Mesenchymal stem cell (in vitro differentiated cells and primary cell): Measurements from ENCODE around the gene ZNF669.

ENCODE experiments used
- DNase-seq: peaks from one replicate; pipeline ENCODE4 v3.0.0-alpha.2; 2013
- H2AFZ ChIP-seq: one replicate; pipeline ENCODE4 v1.6.1; 2013; ENCODE audit warnings: low read depth, mild to moderate bottlenecking, control low read depth, inconsistent platforms, low read length, moderate library complexity
- H2AK5ac ChIP-seq: 2 replicates; pipeline ENCODE4 v1.6.1; 2013; ENCODE audit warnings: low read length, moderate library complexity, mild to moderate bottlenecking, inconsistent platforms; ENCODE audit not compliant: severe bottlenecking
- H2BK120ac ChIP-seq: one replicate; pipeline ENCODE4 v1.6.1; 2013; ENCODE audit warnings: low read depth, mild to moderate bottlenecking, inconsistent platforms, low read length, moderate library complexity
- H2BK12ac ChIP-seq, 2 experiments: one replicate each; pipeline ENCODE4 v1.6.1; 2013; ENCODE audit warnings: inconsistent platforms in 2 of 2, low read length in 2 of 2, mild to moderate bottlenecking in 2 of 2, moderate library complexity in 2 of 2, control low read depth in 1 of 2
- H2BK15ac ChIP-seq: one replicate; pipeline ENCODE4 v1.6.1; 2013; ENCODE audit warnings: mild to moderate bottlenecking, low read depth, inconsistent platforms; ENCODE audit not compliant: poor library complexity, severe bottlenecking
- H2BK5ac ChIP-seq: 2 replicates; pipeline ENCODE4 v1.6.1; 2013; ENCODE audit warnings: low read depth, mild to moderate bottlenecking, low read length, control low read depth, inconsistent platforms; ENCODE audit not compliant: poor library complexity, severe bottlenecking
- H3K14ac ChIP-seq, 2 experiments: one replicate each; pipeline ENCODE4 v1.6.1; 2013; ENCODE audit warnings: inconsistent platforms in 2 of 2, low read length in 2 of 2, control low read depth in 1 of 2, mild to moderate bottlenecking in 1 of 2, moderate library complexity in 1 of 2
- H3K18ac ChIP-seq, 2 experiments: one replicate each; pipeline ENCODE4 v1.6.1; 2013; ENCODE audit warnings: inconsistent platforms in 2 of 2, low read length in 2 of 2, control low read depth in 1 of 2, low read depth in 1 of 2, mild to moderate bottlenecking in 1 of 2
- H3K23ac ChIP-seq, 2 experiments: one replicate each; pipeline ENCODE4 v1.6.1; 2013; ENCODE audit warnings: inconsistent platforms in 2 of 2, low read length in 2 of 2, mild to moderate bottlenecking in 2 of 2, moderate library complexity in 2 of 2, control low read depth in 1 of 2
- H3K27ac ChIP-seq: 2 replicates; pipeline ENCODE4 v1.5.1; 2013; ENCODE audit warnings: mild to moderate bottlenecking, moderate library complexity, low read length, control low read depth, inconsistent platforms; ENCODE audit not compliant: poor library complexity, severe bottlenecking
- H3K27me3 ChIP-seq, 2 experiments: 2 replicates each; pipeline versions ENCODE4 v1.6.1 to v1.7.0; 2013; ENCODE audit warnings: low read length in 2 of 2, mild to moderate bottlenecking in 2 of 2, moderate library complexity in 2 of 2, control low read depth in 1 of 2, inconsistent platforms in 1 of 2; ENCODE audit not compliant: control insufficient read depth in 1 of 2, insufficient read depth in 1 of 2
- H3K36me3 ChIP-seq, 2 experiments: 2 replicates each; pipeline versions ENCODE4 v1.6.1 to v1.7.0; 2013; ENCODE audit warnings: low read length in 2 of 2, control low read depth in 1 of 2, inconsistent platforms in 1 of 2, low read depth in 1 of 2, mild to moderate bottlenecking in 1 of 2; ENCODE audit not compliant: insufficient read depth in 2 of 2, control insufficient read depth in 1 of 2
- H3K4ac ChIP-seq, 2 experiments: one replicate each; pipeline ENCODE4 v1.6.1; 2013; ENCODE audit warnings: inconsistent platforms in 2 of 2, low read length in 2 of 2, mild to moderate bottlenecking in 2 of 2, moderate library complexity in 2 of 2, control low read depth in 1 of 2, low read depth in 1 of 2
- H3K4me1 ChIP-seq: 2 replicates; pipeline ENCODE4 v1.6.1; 2013; ENCODE audit warnings: low read depth, low read length, control low read depth; ENCODE audit not compliant: control insufficient read depth, insufficient read depth
- H3K4me2 ChIP-seq: 2 replicates; pipeline ENCODE4 v1.6.1; 2013; ENCODE audit warnings: low read length, mild to moderate bottlenecking, inconsistent platforms; ENCODE audit not compliant: poor library complexity, severe bottlenecking
- H3K4me3 ChIP-seq, 2 experiments: 2 replicates each; pipeline versions ENCODE4 v1.5.1 to v1.7.0; 2013; ENCODE audit warnings: low read length in 2 of 2, mild to moderate bottlenecking in 2 of 2, control low read depth in 1 of 2, low read depth in 1 of 2; ENCODE audit not compliant: insufficient read depth in 1 of 2
- H3K79me1 ChIP-seq: replicated peaks from 2 replicates; pipeline ENCODE4 v1.6.1; 2013; ENCODE audit warnings: mild to moderate bottlenecking, control low read depth, low read length, inconsistent platforms; ENCODE audit not compliant: poor library complexity, severe bottlenecking
- H3K9ac ChIP-seq: 2 replicates; pipeline ENCODE4 v1.7.0; 2013; ENCODE audit warnings: mild to moderate bottlenecking, low read length, moderate library complexity
- H3K9me3 ChIP-seq: 2 replicates; pipeline ENCODE4 v1.7.0; 2013; ENCODE audit warnings: mild to moderate bottlenecking, low read length; ENCODE audit not compliant: control insufficient read depth
- H4K8ac ChIP-seq: one replicate; pipeline ENCODE4 v1.6.1; 2013; ENCODE audit warnings: inconsistent platforms, mild to moderate bottlenecking, low read length, moderate library complexity
- H4K91ac ChIP-seq: one replicate; pipeline ENCODE4 v1.6.1; 2013; ENCODE audit warnings: mild to moderate bottlenecking, low read length, inconsistent platforms
- WGBS: methylation state at CpG from one replicate; pipeline ENCODE4 v1.1.7; 2013; ENCODE audit warnings: mixed read lengths; 5-methylcytosine and 5-hydroxymethylcytosine counted together

The ZNF669 gene

DNA sequence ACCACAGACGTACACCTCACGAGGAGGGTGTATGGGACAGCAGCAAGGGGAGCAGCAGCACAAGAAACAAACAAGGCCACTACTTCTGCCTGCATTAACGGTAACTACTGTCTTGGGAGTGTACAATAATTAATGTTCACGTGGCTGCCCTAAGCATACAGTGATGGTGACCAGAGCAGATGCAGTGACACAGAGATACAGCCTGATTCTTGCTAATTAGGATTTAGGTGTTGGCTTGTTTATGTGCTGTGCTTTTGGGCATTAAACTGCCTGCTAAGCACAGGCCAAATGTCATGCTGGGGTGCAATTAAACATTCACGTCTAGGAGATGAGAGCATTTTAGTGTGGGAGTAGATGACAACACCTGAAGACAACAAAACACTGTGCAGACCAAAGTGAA is 7.2 kb downstream of the ZNF669 start:
- H3K4me3 ChIP-seq = no peak overlapping the region
- no peak overlapping the region for H2BK15ac ChIP-seq
- no peak overlapping the region for H3K27ac ChIP-seq
- no peak overlapping the region for H2BK12ac ChIP-seq
- no peak overlapping the region for H3K4ac ChIP-seq
- peaks cover 10% of the 10 kb centered on the region for H3K79me1 ChIP-seq
- no peak overlapping the region for H2AFZ ChIP-seq
- no peaks in the 10 kb centered on the region for H3K4me1 ChIP-seq
- H3K23ac ChIP-seq = no peak overlapping the region
- H3K27me3 ChIP-seq = no peaks in the 10 kb centered on the region
- no peak overlapping the region for H3K4me2 ChIP-seq
- no peak overlapping the region for H2AK5ac ChIP-seq
- no peak overlapping the region for H3K14ac ChIP-seq
- DNase-seq = no peak
- H3K18ac ChIP-seq = no peak overlapping the region
- 95% methylated on average over 5 of the region's 5 CpGs for WGBS
- peaks cover 68% of the 10 kb centered on the region for H3K9me3 ChIP-seq
- H4K91ac ChIP-seq = no peak overlapping the region
- no peak overlapping the region for H4K8ac ChIP-seq
- H3K9ac ChIP-seq = no peak overlapping the region
- H3K36me3 ChIP-seq = peaks cover 25 to 48% of the 10 kb centered on the region in 2 experiments
- no peak overlapping the region for H2BK120ac ChIP-seq
- H2BK5ac ChIP-seq = no peak overlapping the region

DNA sequence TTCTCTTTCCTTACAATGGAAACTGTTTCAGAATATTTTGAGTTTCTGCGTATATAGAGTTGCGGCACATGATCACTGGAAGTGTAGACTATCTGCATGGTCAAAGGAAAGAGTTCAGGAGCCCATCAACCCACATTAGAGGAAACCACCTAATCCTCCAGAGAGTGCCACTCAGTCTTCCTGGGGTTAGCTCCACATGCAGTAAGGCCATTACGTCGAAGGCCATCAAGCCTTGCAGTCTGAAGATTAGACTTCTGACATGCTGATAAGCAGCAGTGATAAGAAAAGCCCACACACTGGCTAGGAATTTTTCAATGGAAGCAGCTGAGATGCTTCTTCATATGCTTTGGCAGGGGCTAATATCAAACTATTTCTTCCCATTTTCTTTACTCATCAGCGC is 7.6 kb downstream of the ZNF669 start:
- H4K8ac ChIP-seq = no peak overlapping the region
- peaks cover 25 to 44% of the 10 kb centered on the region in 2 experiments for H3K36me3 ChIP-seq
- 97% methylated on average over 5 of the region's 5 CpGs for WGBS
- no peak for DNase-seq
- H3K9ac ChIP-seq = no peak overlapping the region
- no peaks in the 10 kb centered on the region for H3K27me3 ChIP-seq
- no peak overlapping the region for H2AK5ac ChIP-seq
- no peak overlapping the region for H2BK120ac ChIP-seq
- no peak overlapping the region for H2BK15ac ChIP-seq
- no peak overlapping the region for H2AFZ ChIP-seq
- no peaks in the 10 kb centered on the region for H3K4me1 ChIP-seq
- H2BK12ac ChIP-seq = no peak overlapping the region
- no peak overlapping the region for H3K14ac ChIP-seq
- H3K27ac ChIP-seq = no peak overlapping the region
- H3K4me3 ChIP-seq = no peak overlapping the region
- no peak overlapping the region for H3K4me2 ChIP-seq
- no peak overlapping the region for H4K91ac ChIP-seq
- peaks cover 63% of the 10 kb centered on the region for H3K9me3 ChIP-seq
- H2BK5ac ChIP-seq = no peak overlapping the region
- H3K18ac ChIP-seq = no peak overlapping the region
- peaks cover 10% of the 10 kb centered on the region for H3K79me1 ChIP-seq
- H3K4ac ChIP-seq = no peak overlapping the region
- no peak overlapping the region for H3K23ac ChIP-seq

DNA sequence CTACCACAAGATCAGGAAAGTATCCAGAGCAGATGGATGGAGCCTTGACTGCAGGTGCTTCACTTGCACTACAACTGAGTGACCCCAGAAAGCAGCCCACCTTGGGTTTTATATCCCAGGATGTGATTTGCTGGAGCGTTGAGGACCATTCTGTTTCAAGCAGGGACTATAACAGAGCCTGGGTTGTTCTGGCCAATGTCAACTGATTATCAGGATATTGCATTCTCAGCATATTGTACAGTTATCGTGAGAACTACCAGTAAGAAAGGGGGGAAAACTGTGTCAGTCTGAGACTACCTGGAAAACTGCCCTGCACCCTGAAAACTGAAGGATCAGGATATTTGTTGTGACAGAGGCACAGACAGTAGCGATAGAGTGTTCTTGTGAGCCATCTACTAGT is 8.0 kb downstream of the ZNF669 start:
- Histone ChIP-seq H3K79me1 (peaks cover 10% of the 10 kb centered on the region), H3K9me3 (peaks cover 59% of the 10 kb centered on the region), H3K18ac (no peak overlapping the region), H2AK5ac (no peak overlapping the region), H4K8ac (no peak overlapping the region), H3K23ac (no peak overlapping the region), H3K4me2 (no peak overlapping the region), H3K4me3 (no peak overlapping the region), H2BK5ac (no peak overlapping the region), H2AFZ (no peak overlapping the region), H3K14ac (no peak overlapping the region), H3K27me3 (no peaks in the 10 kb centered on the region), H3K9ac (no peak overlapping the region), H2BK12ac (no peak overlapping the region), H2BK15ac (no peak overlapping the region), H3K27ac (no peak overlapping the region), H3K4me1 (no peaks in the 10 kb centered on the region), H3K4ac (no peak overlapping the region), H2BK120ac (no peak overlapping the region), H3K36me3 (peaks cover 25 to 40% of the 10 kb centered on the region in 2 experiments), H4K91ac (no peak overlapping the region)
- no peak for DNase-seq
- 98% methylated on average over 3 of the region's 3 CpGs for WGBS

DNA sequence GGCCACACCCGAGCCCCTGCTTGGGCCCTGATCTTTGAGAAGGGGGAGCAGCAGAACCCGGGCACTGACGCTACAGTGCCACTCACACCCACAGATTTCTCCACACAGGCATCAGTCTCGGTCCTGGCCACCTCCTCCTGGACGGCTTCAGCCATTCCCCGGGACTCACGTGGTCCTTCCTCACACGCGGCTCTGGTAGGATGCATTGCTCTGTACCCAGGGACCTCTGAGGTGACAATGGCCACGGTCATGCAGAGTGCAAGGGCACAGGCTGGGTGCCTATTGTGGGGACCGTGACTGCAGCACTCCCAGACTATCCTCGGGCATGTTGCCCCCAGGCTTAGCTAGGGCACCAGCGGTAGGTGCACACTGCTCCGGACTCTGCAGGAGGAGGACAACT is 13.7 kb downstream of the ZNF669 start:
- Histone ChIP-seq H3K23ac (no peak overlapping the region), H3K4ac (no peak overlapping the region), H2BK12ac (no peak overlapping the region), H3K14ac (no peak overlapping the region), H3K27me3 (no peaks in the 10 kb centered on the region), H3K4me3 (no peak overlapping the region), H3K4me1 (no peaks in the 10 kb centered on the region), H2AK5ac (no peak overlapping the region), H3K18ac (no peak overlapping the region), H2BK15ac (no peak overlapping the region), H3K9me3 (peaks cover 11% of the 10 kb centered on the region), H2BK120ac (no peak overlapping the region), H3K9ac (no peak overlapping the region), H4K8ac (no peak overlapping the region), H2BK5ac (no peak overlapping the region), H3K4me2 (no peak overlapping the region), H4K91ac (no peak overlapping the region), H2AFZ (no peak overlapping the region), H3K36me3 (no peaks in the 10 kb centered on the region), H3K27ac (no peak overlapping the region), H3K79me1 (no peaks in the 10 kb centered on the region)
- no peak for DNase-seq
- 92% methylated on average over 14 of the region's 14 CpGs for WGBS
